HG03342 (cell line): ENCODE measurements around the gene BTC.
A peak's percentile ranks its signal among the peaks of the same experiment; 100 is the strongest.
"Not testable (repeated sequence)": the region's sequence is repeated elsewhere in the genome, so short reads cannot be mapped to it uniquely, and the experiment has no call there.

Experiments used
- ATAC-seq: cut with Tn5 transposase; IDR thresholded peaks from one replicate; pipeline ENCODE4 v1.9.1; 2021; ENCODE audit warnings: mild to moderate bottlenecking, moderate library complexity; ENCODE audit not compliant: unreplicated experiment

Gene BTC

DNA sequence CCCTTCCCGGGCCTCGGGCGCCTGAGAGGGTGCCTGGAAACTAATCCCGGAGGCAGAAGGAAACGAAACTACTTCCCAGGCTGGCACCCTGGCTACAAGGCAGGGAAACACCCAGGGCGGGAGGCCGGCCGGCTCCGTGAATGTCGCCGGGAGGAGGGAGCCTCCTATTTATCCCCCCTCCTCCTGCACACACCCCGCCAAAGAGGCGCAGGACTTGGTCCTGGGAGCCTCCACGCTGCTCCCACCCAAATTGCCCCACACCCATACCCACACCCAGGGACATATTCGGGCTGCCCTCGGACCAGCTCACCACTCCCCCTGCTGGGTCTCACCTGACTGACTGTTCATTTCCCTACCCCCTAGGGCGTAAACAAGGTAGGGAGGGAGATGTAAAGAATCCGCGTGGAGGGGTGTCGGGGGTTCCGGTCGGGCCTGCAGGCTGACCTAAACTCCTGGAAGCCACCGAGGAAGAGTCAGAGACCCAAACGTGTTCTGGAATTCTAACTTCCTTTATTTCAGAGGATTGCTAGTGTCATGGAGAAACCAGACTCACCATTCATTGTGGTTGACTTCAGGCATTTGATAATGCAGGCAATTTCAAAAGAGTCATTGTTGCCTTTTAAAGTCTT, at the start of gene BTC:
Gene BTC (minus strand): TSS at position 142 of the 629 bp plus-strand sequence. CDS start 198 bp downstream, outside the sequence.
- ATAC-seq: no peak

GRCh38 chr4:74840936-74841509, 46.7 kb upstream of the BTC start:
- no peak for ATAC-seq

GRCh38 chr4:74838746-74839370, 44.5 kb upstream of the BTC start:
- ATAC-seq: no peak

DNA sequence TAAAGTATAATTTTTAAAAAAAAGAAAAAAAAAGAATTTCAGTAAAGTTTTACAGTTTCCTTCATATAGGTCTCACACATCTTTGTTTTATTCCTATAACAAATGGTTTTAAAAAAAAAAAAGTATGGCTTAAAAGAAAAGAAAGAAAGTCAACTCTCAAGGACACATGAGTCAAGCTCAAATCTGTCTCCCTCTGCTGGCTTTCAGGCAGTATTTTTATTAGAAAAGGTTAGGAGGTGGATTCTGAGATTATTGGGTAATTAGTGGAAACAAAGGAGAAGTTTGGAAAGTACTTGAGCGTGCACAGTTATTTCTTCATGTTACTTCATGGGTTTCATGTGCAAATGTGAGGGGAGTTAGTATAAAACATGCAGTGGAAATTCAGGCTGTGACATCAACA, 36.6 kb upstream of the BTC start:
- ATAC-seq: no peak

DNA sequence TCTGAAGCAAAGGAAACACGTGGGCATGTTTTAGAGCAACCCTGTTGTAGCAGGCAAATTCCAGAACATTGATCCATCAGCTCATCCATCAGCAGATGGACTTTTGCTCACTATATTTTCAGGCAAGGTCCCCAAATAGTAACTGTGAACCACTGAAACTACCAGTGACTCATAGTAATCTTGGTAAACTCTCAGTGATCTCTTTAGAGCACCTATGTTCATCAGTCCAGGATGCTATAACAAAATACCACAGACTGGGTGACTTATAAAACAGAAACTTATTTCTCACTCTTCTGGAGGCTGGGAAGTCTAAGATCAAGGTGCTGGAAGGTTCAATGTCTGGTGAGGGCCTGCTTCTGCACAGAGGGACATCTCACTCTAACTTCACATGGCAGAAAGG, 28.9 kb upstream of the BTC start:
- peak; percentile 82 for ATAC-seq

DNA sequence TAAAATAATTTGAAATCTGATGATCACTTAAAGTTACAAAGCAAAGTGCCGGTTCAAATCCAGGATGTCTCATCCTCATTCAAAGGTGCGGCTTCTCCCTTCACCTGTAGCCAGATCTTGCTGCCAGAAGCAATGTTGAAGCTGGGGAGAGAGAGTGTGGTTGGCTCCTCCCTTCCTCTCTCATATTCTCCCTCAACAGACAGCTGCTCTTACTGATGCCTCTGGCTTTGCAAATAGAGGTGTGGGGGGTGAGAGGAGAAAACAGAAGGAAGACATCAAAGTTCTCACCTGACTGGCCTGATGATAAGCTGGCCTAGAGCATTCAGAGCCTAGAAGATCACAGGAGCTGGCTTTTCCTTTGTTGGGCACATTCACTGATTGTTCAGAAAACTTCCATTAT, 28.3 kb upstream of the BTC start:
- ATAC-seq: no peak

DNA sequence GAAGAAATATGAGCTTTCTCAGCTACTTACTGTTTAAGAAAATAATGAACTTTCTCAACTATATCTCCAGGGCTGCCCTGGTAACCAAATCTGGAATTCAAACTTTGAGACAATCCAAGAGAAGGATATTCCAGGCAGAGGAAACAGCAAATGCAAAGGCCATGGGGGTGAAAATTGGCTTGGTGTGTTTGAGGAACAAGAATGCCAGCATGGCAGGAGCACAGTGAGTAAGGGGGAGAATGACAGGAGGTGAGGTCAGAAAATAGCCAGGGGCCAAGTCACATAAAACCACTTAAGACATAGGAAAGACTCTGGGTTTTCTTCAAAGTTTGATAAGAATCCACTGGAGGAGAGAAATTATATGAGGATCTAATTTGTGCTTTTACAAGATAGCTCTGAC, 27.2 kb upstream of the BTC start:
- no peak for ATAC-seq

DNA sequence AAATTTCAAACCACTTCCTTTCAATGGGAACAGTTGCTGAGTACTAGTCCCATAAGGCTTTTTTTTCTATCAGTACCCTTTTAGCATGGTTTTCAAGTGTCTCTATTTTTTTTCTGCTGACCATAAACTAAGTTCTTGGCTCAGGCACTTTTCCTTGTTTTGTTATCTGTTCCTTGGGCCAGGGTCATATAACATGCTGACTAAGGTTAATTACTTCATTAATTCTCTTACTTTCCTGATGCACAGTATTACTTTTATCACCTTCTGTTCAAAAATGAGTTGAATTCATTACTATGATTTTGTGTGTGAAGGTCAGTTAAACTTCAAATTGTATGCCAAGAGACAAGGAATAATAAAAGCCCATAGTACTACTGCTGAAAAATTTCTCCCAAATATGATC, 19.7 kb upstream of the BTC start:
- ATAC-seq: no peak

DNA sequence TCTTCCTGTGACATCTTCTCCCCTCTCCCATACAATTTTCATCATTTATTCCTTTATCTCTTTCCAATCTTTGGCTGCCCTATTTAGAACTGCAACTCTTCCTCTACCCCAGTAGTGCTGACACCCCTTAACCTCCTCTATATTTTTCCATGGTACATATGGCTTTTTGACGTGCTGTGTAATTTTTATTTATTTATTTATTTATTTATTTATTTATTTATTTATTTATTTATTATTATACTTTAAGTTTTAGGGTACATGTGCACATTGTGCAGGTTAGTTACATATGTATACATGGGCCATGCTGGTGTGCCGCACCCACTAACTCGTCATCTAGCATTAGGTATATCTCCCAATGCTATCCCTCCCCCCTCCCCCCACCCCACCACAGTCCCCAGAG, 17.7 kb upstream of the BTC start:
- not testable (repeated sequence) for ATAC-seq

- ATAC-seq: no peak
Measured at GRCh38 chr4:74805601-74806000, 11.3 kb upstream of the BTC start.

GRCh38 chr4:74800310-74800709, 6.0 kb upstream of the BTC start:
- no peak for ATAC-seq

- ATAC-seq: no peak
Measured at GRCh38 chr4:74796631-74797030, 2.3 kb upstream of the BTC start.

DNA sequence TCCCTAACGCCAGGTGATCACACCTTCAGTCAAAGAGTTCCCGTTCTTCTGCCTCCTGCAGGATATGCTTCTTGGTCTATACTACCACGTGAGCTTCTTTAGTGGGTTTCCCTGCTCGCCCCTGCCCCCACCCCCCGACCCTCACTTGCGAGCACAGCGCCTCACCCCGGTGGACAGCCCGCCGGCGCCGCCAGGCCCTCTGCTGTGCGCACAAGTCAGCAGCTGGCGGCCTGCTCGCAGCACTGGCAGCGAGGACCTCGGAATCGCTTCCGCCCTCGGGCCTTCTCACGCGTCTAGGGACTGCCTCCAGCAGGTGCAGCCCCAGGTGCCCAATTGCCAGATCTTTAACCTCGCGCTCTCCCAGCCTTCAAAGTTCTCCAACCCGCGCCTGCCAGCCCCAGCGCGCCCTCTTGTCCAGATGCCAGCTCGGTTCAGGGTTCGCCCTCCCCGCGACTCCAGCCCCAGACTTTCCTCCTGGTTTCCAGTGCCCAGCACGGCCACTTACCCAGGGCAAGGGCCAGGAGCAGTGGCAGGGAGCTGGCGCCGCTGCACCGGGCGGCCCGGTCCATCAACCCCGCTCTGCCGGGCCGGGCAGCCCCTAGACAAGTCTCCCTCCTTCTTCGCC, 454 bp downstream of the BTC start:
- no peak for ATAC-seq

DNA sequence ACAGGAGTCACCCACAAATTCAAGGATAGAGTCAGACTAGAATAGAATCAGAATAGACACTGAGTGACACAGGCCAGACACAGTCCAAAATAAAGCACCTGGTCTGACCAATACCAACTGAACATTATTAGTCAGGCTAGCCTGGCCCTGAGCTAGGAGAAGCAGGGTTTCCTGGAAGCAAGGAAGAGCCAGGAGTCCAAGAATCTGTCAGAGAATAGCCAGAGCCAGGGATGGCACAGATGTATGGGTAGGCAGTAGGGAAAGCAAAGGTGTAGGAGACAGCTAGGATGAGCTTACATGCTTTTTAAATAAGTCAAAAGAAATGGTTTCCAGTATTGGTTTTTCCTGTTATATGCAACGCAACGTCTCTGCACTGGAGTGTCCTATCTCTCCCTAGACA, 3.7 kb downstream of the BTC start:
- ATAC-seq: no peak

- ATAC-seq: no peak
Measured at GRCh38 chr4:74789518-74789917, 4.8 kb downstream of the BTC start.

GRCh38 chr4:74777531-74777930, 16.8 kb downstream of the BTC start:
- ATAC-seq: no peak

DNA sequence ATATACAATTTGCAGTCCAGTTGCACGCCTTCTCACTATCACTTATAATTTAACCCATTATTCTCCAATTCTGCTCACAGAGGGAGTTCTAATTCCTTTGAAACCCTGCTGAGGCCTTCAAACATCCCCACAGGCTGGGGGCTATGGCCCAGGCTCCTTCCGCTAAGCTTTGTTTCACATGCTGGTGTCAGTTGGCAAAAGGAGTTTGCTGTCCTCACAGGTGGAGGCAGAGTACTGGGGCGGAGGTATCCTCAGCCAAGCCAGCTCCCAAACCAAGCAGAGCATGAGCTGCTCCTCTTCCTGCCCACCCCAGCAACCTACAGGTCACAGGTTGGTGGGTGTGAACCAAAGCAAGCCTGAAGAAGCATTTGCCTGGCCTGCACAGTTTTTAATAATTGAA, 21.5 kb downstream of the BTC start:
- no peak for ATAC-seq

- no peak for ATAC-seq
Measured at GRCh38 chr4:74772106-74772505, 22.2 kb downstream of the BTC start.

- no peak for ATAC-seq
Measured at GRCh38 chr4:74770226-74770910, 24.0 kb downstream of the BTC start.

- ATAC-seq: no peak
Measured at GRCh38 chr4:74768857-74769525, 25.3 kb downstream of the BTC start.

DNA sequence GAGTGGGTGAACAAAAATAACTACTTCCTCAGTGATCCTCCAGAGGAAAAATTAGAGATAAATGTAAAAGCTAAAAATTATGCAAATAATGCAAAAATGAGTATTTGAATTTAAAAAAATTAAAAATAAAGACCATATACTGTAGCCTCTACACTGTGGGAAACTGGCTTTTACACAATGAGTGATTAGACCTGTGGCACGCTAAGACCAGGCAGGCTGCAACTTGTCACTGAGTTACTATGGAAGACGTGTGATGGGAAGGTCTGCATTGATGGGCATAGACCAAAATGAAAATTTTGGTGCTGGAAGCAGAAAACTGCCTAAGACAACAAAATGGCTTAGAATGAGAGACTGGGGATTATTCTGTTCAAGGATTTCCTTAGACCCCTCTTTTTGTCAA, 30.2 kb downstream of the BTC start:
- ATAC-seq: no peak
